Cardiac muscle cell (in vitro differentiated cells and primary cell): ENCODE measurements around the gene LRIT3. TPM values are rescaled to one million over a fixed set of nuclear protein-coding genes. Genes with fewer than 3 reads are reported as not detected.

ENCODE experiments used
- DNase-seq, 2 donors: peaks; one replicate each; pipeline versions ENCODE4 v3.0.0 to v3.0.0-alpha.2; 2010 to 2017; ENCODE audit warnings: low read depth in 1 of 2, low spot score in 1 of 2
- H3K27ac ChIP-seq: fragments of 200-600 bp; sonication (generic); 2 replicates; pipeline ENCODE4 v1.5.1; 2016
- H3K27me3 ChIP-seq: fragments of 200-600 bp; sonication (generic); 2 replicates; pipeline ENCODE4 v1.6.0; 2016; ENCODE audit warnings: control low read depth
- H3K36me3 ChIP-seq: fragments of 200-600 bp; sonication (generic); 2 replicates; pipeline ENCODE4 v1.5.1; 2016; ENCODE audit warnings: control low read depth
- H3K4me1 ChIP-seq: fragments of 200-600 bp; sonication (generic); 2 replicates; pipeline ENCODE4 v1.8.1; 2017; ENCODE audit warnings: low read depth, mild to moderate bottlenecking, mixed run types
- H3K4me3 ChIP-seq: fragments of 200-600 bp; sonication (generic); 2 replicates; pipeline ENCODE4 v1.5.1; 2016; ENCODE audit warnings: mild to moderate bottlenecking
- H3K9me3 ChIP-seq: fragments of 200-600 bp; sonication (generic); 2 replicates; pipeline ENCODE4 v1.5.1; 2017; ENCODE audit warnings: low read depth, mild to moderate bottlenecking, control low read depth
- CTCF ChIP-seq: IDR thresholded peaks from 2 replicates; pipeline ENCODE4 v1.5.1; 2012; ENCODE audit warnings: low read depth, mild to moderate bottlenecking, low read length
- polyA plus RNA-seq: library from polyadenylated mRNA; unstranded; fragments of >200 nt; fragmentation: Nextera tagmentation; extraction: Ambion mirVana; gene quantifications from 2 replicates; pipeline ENCODE4 v1.2.1, GENCODE V29; 2016
- total RNA-seq: library from RNA; depleted of rRNA; stranded (reverse); fragments of >200 nt; gene quantifications from 2 replicates; pipeline ENCODE4 v1.2.3, GENCODE V29; 2016

LRIT3 gene, protein sequence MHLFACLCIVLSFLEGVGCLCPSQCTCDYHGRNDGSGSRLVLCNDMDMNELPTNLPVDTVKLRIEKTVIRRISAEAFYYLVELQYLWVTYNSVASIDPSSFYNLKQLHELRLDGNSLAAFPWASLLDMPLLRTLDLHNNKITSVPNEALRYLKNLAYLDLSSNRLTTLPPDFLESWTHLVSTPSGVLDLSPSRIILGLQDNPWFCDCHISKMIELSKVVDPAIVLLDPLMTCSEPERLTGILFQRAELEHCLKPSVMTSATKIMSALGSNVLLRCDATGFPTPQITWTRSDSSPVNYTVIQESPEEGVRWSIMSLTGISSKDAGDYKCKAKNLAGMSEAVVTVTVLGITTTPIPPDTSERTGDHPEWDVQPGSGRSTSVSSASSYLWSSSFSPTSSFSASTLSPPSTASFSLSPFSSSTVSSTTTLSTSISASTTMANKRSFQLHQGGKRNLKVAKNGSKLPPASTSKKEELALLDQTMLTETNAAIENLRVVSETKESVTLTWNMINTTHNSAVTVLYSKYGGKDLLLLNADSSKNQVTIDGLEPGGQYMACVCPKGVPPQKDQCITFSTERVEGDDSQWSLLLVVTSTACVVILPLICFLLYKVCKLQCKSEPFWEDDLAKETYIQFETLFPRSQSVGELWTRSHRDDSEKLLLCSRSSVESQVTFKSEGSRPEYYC
- total RNA-seq (0.11 and 0.15 TPM in 2 replicates), polyA plus RNA-seq (0.12 TPM in 1 of 2 replicates, not detected in the other)

DNA sequence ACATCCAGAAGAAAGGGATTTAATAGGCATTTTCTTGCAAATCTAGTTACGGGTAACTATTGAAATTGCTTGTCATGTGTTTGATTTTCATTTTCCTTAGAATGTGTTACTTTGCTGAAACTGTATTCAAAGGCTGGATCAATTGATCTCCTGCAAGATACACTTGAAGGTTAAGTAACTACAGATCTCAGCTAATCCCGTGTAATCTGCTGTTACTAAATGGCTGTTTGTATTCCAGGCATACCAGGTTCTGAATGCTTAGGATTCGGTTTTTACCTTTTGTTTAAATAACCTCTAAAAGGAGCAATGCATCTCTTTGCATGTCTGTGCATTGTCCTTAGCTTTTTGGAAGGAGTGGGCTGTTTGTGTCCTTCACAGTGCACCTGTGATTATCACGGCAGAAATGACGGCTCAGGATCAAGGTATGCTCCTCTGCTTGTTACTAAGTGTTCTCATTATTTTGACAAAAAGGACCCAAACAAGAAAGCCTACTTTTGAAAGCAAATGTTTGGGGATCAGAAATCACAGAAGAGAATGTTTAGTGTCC lies at the start of gene LRIT3:
Gene LRIT3 (plus strand): TSS at position 212 of the 547 bp plus-strand sequence. CDS start 95 bp downstream, at position 307.
- no peak within 1 kb of the TSS for H3K27ac ChIP-seq
- H3K27me3 ChIP-seq = no peaks in the 10 kb centered on the region
- no peaks in the 10 kb centered on the region for H3K36me3 ChIP-seq
- no peak within 1 kb of the TSS for H3K4me3 ChIP-seq
- no peak for TF ChIP-seq CTCF
- no peaks in the 10 kb centered on the region for H3K4me1 ChIP-seq
- H3K9me3 ChIP-seq = no peaks in the 10 kb centered on the region
- no peak for DNase-seq

GRCh38 chr4:109798866-109799265 lies 49.0 kb upstream of the LRIT3 start:
- H3K27ac ChIP-seq = no peak overlapping the region
- no peak overlapping the region for H3K4me3 ChIP-seq
- H3K27me3 ChIP-seq = no peaks in the 10 kb centered on the region
- no peak for TF ChIP-seq CTCF
- H3K4me1 ChIP-seq = no peaks in the 10 kb centered on the region
- H3K9me3 ChIP-seq = no peaks in the 10 kb centered on the region
- no peak for DNase-seq
- no peaks in the 10 kb centered on the region for H3K36me3 ChIP-seq

DNA sequence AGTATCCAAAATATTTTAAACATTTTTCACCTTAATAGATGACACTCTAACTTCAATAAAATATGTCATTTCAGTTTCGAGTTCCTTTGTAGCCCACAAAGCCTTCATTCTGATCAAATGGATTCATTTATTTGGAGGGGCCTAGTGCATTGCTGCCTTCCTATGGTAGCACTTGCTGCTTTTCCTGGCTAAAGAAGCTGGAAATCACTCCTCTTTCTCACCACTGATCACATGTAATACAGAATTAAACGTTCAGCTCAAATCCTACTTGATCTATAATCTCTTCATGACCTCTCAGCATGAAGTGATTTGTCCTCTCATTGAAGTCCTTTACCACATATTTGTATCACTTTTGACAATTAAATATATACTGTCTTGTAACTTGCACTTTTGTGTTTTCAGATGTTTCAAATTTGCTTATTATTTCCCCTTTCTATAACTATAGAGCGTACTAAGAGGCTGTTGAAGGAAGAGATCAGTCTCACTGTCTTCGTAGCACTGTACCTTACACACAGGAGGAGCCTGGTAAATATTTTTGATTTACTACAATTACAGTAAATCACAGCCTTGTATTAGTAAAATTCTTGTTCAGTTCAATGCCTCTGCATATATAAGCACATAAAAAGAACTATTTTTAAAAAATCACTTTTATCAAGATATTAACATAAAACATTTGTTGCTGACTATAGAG lies 46.7 kb upstream of the LRIT3 start:
- Histone ChIP-seq H3K4me3 (no peak overlapping the region), H3K4me1 (no peaks in the 10 kb centered on the region), H3K9me3 (no peaks in the 10 kb centered on the region), H3K27ac (no peak overlapping the region), H3K36me3 (no peaks in the 10 kb centered on the region), H3K27me3 (no peaks in the 10 kb centered on the region)
- peak in 1 of 2 donors; percentile 14 for DNase-seq
- no peak for TF ChIP-seq CTCF

DNA sequence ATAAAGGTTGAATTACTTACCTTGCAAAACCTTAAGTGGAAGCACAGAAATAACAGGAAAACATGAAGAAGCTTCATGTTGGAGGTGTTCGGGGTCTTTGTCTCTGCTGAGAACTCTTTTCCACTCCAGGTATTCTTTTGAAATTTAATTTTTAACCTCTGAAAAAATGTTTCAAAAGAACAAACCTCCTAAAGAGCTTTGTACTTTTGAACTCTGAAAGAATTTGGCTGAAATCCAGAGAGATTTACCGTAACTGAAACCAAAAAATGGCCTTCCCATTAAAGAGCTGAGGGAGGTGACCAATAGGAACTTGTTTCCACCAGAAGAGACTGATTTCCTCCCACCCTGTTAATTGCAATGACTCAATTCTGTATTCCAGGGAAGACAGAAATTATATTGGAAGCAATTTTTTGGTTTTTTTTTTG lies 46.0 kb upstream of the LRIT3 start, which contains the start of gene CFI:
Gene CFI (minus strand): TSS at position 105 of the 425 bp plus-strand sequence. CDS start 28 bp downstream, at position 77.
- Histone ChIP-seq H3K9me3 (no peaks in the 10 kb centered on the region), H3K4me1 (no peaks in the 10 kb centered on the region), H3K4me3 (no peak within 1 kb of the TSS), H3K27ac (no peak within 1 kb of the TSS), H3K27me3 (no peaks in the 10 kb centered on the region), H3K36me3 (no peaks in the 10 kb centered on the region)
- no peak for TF ChIP-seq CTCF
- DNase-seq = peak in 1 of 2 donors; percentile 91

DNA sequence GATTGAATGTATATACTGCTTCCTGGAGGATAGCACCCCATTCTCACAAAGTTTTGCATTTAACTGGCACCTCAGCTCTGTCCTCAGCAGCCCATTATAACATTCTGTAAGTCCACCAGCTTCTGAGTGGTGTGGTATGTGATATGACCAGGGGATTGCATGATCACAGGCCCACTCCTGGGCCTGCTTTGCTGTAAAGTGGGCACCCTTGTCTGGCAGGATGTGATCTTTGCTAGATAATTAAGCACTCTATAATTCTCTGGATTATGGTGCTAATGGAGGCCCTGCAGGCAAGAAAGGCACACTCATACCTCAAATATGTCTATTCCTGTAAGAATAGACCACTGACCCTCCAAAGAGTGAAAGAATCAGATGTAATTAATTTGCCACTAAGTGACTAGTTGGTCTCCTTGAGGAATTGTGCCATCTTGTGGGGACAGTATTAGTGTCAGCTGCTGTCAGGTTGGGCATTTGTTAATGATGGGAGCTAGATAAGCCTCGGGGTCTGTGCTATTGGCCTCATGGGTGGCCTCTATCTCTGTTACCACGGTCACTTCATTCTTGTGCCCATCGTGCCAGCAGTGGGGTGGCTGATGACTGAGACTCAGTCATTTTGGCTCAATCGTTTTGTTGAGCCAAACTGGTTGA lies 43.9 kb upstream of the LRIT3 start:
- Histone ChIP-seq H3K4me3 (no peak overlapping the region), H3K36me3 (no peaks in the 10 kb centered on the region), H3K27me3 (no peaks in the 10 kb centered on the region), H3K4me1 (no peaks in the 10 kb centered on the region), H3K9me3 (no peaks in the 10 kb centered on the region), H3K27ac (no peak overlapping the region)
- DNase-seq = peak; percentile 23 to 68
- peak; percentile 31 for TF ChIP-seq CTCF
